ENCODE results near the gene CTSZ. TPM values are rescaled to one million over a fixed set of nuclear protein-coding genes. Genes with fewer than 3 reads are reported as not detected.
A peak's percentile ranks its signal among the peaks of the same experiment; 100 is the strongest.
"Not testable (repeated sequence)": the region's sequence is repeated elsewhere in the genome, so short reads cannot be mapped to it uniquely, and the experiment has no call there.

Gene CTSZ
- total and polyA plus RNA-seq, 9 donors, result 36.7 to 301 (median 85.6) TPM

GRCh38 chr20:59042151-59042795, 35.2 kb upstream of the CTSZ start, which contains the start of gene PRELID3B:
Gene PRELID3B, minus strand, starts transcription at chr20:59042786. Its CDS starts 56 bp downstream, at chr20:59042730.
- Histone ChIP-seq H3K4me3 (peak within 1 kb of the TSS; percentile 94), H3K27me3 (no peaks in the 10 kb centered on the region), H3K27ac (peak within 1 kb of the TSS in 1 of 2 donors; percentile 69), H3K36me3 (no peaks in the 10 kb centered on the region), H3K9me3 (no peaks in the 10 kb centered on the region), H3K4me1 (ENCODE audit: insufficient read depth) (peaks cover 8% of the 10 kb centered on the region)
- WGBS, 3 donors, result 0 to 1% (median 1%) methylated on average over 30 to 50 of the region's 50 CpGs
- intact Hi-C loops (cut with DNase I), result loop anchor here in 2 of 4 donors (5.0 to 10.0 kb wide), 3 partner anchors 65 to 167 kb away; no protein-coding TSS in a partner anchor
- TF ChIP-seq CTCF (IDR thresholded peaks at IDR 0.05) (no peak), POLR2A (IDR thresholded peaks at IDR 0.05) (peak; percentile 25)
- DNase-seq, result peak in 1 of 5 donors; percentile 37

DNA sequence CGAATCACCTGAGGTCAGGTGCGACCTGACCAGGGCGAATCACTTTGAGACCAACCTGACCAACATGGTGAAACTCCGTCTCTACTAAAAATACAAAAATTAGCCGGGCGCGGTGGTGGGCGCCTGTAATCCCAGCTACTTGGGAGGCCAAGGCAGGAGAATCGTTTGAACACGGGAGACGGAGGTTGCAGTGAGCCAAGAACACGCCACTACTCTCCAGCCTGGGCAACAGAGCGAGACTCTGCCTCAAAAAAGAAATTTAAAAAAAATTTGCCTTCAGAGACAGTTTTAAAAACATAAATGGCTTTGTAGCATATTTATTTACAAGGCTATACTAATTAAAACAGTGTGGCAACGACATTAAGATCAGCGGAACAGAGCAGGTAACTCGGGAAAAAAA, 34.4 kb upstream of the CTSZ start:
- H3K27me3 ChIP-seq; H3K36me3 ChIP-seq; H3K27ac ChIP-seq; H3K4me1 ChIP-seq (ENCODE audit: insufficient read depth); DNase-seq; H3K9me3 ChIP-seq; H3K4me3 ChIP-seq: not testable (repeated sequence)
- intact Hi-C loops (cut with DNase I), result loop anchor here in 2 of 4 donors (5.0 to 10.0 kb wide), 3 partner anchors 64 to 167 kb away; no protein-coding TSS in a partner anchor
- 89 to 91% (median 90%) methylated on average over 16 of the region's 16 CpGs for WGBS, 3 donors

DNA sequence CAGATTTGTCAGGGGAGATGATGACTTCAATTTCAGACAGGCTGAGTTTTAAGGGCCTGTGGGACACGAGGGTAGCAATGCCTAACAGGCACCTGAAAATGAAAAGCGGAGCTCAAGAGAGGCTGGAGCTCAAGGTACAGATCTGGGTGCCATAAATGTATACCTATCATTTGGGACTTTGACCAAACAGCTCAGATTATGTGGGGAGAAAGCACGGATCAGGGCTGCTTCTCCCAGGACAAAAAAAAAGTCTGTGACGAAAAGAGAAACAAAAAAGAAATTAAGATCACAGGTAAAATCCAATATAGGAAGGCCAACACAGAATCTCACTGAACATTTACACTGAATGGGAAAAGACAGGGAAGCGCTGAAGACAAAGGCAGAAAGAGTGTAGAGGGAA, 33.6 kb upstream of the CTSZ start:
- no peak for TF ChIP-seq EP300 (IDR thresholded peaks at IDR 0.05)
- no peak for TF ChIP-seq CTCF (IDR thresholded peaks at IDR 0.05)
- TF ChIP-seq POLR2A (IDR thresholded peaks at IDR 0.05), result no peak
- Histone ChIP-seq H3K9me3 (no peaks in the 10 kb centered on the region), H3K27me3 (no peaks in the 10 kb centered on the region), H3K4me1 (ENCODE audit: insufficient read depth) (peaks cover 8% of the 10 kb centered on the region), H3K27ac (no peak overlapping the region), H3K4me3 (no peak overlapping the region), H3K36me3 (no peaks in the 10 kb centered on the region)
- 86 to 91% (median 86%) methylated on average over 5 of the region's 5 CpGs for WGBS, 3 donors
- intact Hi-C loops (cut with DNase I), result loop anchor here in 2 of 4 donors (5.0 to 10.0 kb wide), 3 partner anchors 63 to 166 kb away; no protein-coding TSS in a partner anchor
- DNase-seq, result no peak

DNA sequence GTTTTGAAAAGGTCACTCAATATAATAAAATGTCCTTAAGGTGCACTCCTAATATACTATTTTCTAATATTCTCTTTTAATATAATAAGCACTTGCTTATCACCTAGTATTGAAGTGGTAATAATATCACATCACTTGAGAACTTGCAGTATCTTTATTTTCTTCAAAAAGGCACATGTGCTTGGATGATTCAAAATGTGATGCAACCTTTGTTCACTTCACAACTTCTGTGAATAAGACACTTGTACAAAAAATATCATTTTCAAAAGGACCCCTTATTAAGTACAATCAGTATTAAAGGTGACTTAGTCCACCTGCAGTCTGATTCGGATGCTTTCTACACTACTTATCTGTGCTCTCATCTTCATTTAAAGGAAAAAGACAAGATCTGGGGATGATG, 32.2 kb upstream of the CTSZ start:
- TF ChIP-seq POLR2A (IDR thresholded peaks at IDR 0.05) (no peak), EP300 (IDR thresholded peaks at IDR 0.05) (no peak), CTCF (IDR thresholded peaks at IDR 0.05) (no peak)
- 80 to 86% (median 81%) methylated on average over 1 of the region's 1 CpG for WGBS, 3 donors
- H3K4me3 ChIP-seq, result no peak overlapping the region
- no peaks in the 10 kb centered on the region for H3K36me3 ChIP-seq
- H3K4me1 ChIP-seq (ENCODE audit: insufficient read depth), result peaks cover 8% of the 10 kb centered on the region
- intact Hi-C loops (cut with DNase I), result no loop called here
- no peak overlapping the region for H3K27ac ChIP-seq
- H3K27me3 ChIP-seq, result no peaks in the 10 kb centered on the region
- no peak for DNase-seq
- H3K9me3 ChIP-seq, result no peaks in the 10 kb centered on the region

- intact Hi-C loops (cut with DNase I), result no loop called here
- 91 to 93% (median 92%) methylated on average over 12 of the region's 12 CpGs for WGBS, 3 donors
These were observed 30.3 kb upstream of the CTSZ start for GRCh38 chr20:59037386-59037785.

More at GRCh38 chr20:59037386-59037785, 30.3 kb upstream of the CTSZ start:
- H3K36me3 ChIP-seq, result no peaks in the 10 kb centered on the region
- H3K9me3 ChIP-seq, result no peaks in the 10 kb centered on the region
- H3K4me3 ChIP-seq, result no peak overlapping the region
- H3K4me1 ChIP-seq (ENCODE audit: insufficient read depth), result peaks cover 5% of the 10 kb centered on the region
- DNase-seq, result no peak
- TF ChIP-seq CTCF (IDR thresholded peaks at IDR 0.05) (no peak), EP300 (IDR thresholded peaks at IDR 0.05) (no peak), POLR2A (IDR thresholded peaks at IDR 0.05) (no peak)
- no peak overlapping the region for H3K27ac ChIP-seq
- no peaks in the 10 kb centered on the region for H3K27me3 ChIP-seq
